Raji (cell line): ENCODE measurements around the gene MAP3K12.

Source experiments
- POLR2A ChIP-seq: IDR thresholded peaks from 2 replicates; pipeline ENCODE4 v1.6.1; 2011; ENCODE audit warnings: low read depth, low read length, control low read depth; ENCODE audit not compliant: insufficient read depth

The MAP3K12 gene

GRCh38 chr12:53501615-53502181, 2.4 kb upstream of the MAP3K12 start:
- TF ChIP-seq POLR2A = peak; percentile 30; the same call in 1 of the 2 replicates

GRCh38 chr12:53500776-53501614, 1.7 kb upstream of the MAP3K12 start, which contains the start of gene TARBP2:
TARBP2 (plus strand) TSS chr12:53501283; CDS start chr12:53501409, 126 bp downstream.
- TF ChIP-seq POLR2A = peak; percentile 92

GRCh38 chr12:53500142-53500775, 1.0 kb upstream of the MAP3K12 start:
- TF ChIP-seq POLR2A = peak; percentile 88

GRCh38 chr12:53498235-53498630, 1.0 kb downstream of the MAP3K12 start:
- TF ChIP-seq POLR2A = no peak

DNA sequence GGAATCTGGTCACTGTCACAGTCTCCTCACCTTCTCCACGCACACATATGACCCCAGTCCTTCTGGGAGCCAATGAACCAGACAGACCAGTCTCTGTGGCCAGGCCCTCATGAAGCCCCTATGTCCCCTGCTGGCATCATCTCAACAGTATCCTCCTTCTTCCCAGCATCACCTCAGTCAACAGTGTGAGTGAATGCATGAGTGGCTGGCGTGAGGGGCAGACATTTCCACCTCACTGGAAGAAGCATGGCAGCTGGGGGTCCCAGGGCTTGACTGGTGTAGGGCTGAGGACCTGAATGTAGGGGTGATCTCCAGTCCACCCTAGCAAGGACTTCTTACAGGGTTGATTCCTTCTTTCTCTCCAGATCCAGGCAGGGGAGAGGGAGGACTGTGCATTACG, 1.8 kb downstream of the MAP3K12 start:
- TF ChIP-seq POLR2A = no peak

- no peak for TF ChIP-seq POLR2A
These were observed 2.6 kb downstream of the MAP3K12 start for GRCh38 chr12:53496752-53497032.

DNA sequence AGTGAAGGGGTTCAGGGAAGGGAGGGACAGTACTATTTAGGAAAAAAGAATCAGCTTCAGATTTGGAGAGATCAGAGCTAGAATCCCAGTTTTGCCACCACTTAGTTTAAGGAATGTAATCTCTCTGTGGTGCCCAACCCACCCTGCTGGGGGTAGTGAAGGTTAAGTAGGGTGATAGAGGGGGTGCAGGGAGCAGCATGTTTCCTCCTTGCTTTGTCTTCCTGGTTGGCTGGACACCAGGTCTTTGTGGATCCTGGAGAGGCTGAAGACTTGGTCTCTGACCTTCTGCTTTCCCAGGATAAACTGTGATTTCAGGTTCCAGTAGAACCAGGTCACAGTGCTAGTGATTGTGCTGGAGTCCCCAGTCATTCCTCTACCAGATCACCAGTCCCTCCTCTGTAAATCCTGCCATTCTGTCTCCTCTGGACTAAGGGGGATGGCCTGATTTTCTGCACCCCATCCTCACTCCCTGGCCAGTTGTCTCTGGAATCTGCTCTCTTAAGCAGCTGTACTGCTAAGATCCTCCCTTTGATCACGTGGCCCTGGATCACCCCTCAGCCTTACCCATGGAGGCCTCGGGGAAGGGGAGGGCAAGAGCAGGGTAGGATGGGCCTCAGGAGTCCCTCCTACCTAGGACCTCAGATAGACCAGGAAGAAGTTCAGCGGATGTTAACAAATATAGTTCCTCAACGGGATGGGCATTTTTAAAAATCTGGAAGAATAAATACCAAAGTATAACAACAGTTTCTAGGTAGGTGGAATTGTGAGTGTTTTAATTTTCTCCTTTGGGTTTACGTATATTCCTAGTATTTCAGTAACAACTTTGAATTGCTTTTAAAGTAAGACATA, 3.1 kb downstream of the MAP3K12 start:
- TF ChIP-seq POLR2A = no peak

DNA sequence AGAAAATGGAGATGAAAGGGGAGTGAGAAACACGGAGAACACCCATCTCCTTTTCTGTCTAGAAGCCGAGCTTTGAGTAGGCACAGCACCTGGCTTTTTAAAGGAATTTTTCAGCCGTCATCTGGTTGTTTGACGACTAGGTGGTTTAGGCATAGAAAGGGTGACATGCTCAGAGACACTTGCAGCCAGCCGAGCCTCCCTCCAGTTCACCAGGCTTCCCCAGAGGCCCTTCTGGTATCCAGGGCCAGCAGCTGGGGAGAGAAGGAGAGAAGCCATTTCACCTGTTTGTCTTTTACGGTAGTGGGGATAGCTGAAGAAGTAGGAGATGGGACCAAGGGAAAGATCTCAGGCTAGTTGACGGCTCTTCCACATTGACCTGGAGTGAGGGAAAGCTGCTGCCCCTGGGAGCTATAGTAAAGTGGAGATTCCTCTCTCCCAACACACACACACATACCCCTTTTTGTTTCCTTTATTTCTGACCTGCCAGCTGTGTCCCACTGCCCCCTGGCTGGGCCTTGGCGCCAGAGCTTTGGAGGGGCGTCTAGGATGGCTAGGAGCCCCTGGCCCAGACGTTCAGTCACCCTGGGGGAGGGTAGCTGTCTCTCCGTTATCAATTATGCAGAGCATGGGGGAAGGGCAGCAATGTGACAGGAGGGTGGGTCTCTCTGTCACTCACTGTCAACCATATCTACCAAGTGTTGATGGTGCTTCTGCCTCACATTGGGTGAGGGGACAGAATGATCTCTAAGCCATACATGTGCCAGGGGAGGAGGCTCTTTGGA, 5.5 kb downstream of the MAP3K12 start:
- 0 out of 2 replicates have a peak, but pooled peaks have one; percentile 10 for TF ChIP-seq POLR2A

DNA sequence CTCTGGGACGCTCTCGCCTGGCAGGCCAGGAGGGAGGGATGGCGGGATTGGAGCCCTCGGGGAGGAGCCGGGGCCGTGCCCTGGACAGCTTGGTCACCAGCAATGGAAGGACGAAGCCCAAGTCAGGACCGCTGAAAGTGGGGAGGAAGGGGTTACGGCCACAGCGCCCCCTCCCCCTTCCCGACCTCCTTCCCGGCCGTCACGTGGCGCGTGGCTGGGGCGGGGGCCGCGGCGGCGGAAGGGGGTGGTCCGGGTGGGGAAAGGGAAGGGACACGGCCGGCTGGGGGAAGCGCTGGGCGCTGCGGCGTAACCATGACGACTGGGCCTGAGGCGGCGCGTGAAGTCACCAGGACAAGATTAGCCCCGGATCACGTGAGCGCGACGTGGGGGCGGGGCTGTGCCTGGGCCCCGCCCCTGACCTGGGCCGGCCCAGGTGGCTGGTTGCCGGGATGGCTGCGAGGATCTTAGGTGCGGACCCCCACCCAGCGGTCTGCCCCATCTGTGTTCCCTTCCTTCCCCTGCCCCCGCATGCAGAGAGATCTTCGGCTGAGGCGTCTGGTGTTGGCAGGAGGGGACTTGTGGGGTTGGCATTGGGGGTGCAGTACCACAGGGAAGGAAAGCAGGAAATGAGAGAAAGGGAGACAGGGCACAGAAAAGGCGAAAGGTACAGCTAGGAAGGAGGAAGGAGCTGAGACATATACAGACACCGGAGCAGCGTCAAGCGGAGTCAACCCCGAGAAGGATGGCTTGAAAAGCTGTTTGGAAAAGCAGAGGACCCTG, 6.2 kb downstream of the MAP3K12 start:
- peak; percentile 93 for TF ChIP-seq POLR2A

- TF ChIP-seq POLR2A = no peak
These were observed 7.1 kb downstream of the MAP3K12 start for GRCh38 chr12:53492188-53492587.

DNA sequence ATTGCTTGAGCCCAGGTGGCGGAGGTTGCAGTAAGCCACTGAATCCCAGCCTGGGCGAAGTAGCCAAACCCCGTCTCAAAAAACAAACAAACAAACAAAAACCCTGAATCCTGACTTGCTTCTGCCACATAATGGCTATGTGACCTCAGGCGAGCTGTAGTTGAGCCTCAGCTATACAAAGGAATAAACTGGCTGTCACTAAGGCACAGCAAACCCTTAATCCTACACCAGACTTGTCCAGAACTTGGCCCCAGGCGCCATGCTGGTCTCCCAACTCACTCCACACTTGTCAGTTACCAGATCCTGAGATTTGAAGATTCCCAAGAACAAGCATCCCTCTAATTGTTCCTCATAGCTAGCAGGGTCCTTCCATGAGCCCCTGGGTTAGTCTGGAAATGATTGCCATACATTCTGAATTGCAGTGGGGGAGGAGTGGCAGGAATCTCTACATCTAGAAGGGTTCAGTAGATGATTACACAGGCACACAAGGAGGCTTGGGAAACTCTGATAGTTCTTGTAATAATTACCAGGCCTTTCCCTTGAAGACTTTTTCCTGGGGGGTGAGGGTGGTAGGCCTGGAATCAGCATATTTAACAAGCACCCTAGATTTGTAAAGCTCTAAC, 9.9 kb downstream of the MAP3K12 start:
- no peak for TF ChIP-seq POLR2A

- TF ChIP-seq POLR2A = no peak
These were observed 12.3 kb downstream of the MAP3K12 start for GRCh38 chr12:53486736-53487487.
